OCI-LY3 (cell line): ENCODE data around the gene PAF1.
A peak's percentile ranks its signal among the peaks of the same experiment; 100 is the strongest.

ENCODE experiments used
- H2AFZ ChIP-seq: fragments of 200-600, 300-600 bp; shearing (Covaris generic); 2 replicates; pipeline ENCODE4 v1.6.0; 2014; ENCODE audit warnings: antibody characterized with exemption, low read depth, low read length
- H3K27ac ChIP-seq: fragments of 200-600, 300-600 bp; sonication (generic); 2 replicates; pipeline ENCODE4 v1.5.1; 2014; ENCODE audit warnings: mild to moderate bottlenecking, low read length, moderate library complexity, mixed read lengths
- H3K27me3 ChIP-seq: fragments of 200-600, 300-600 bp; sonication (generic); 2 replicates; pipeline ENCODE4 v1.6.1; 2014; ENCODE audit warnings: low read depth, low read length, mixed read lengths
- H3K36me3 ChIP-seq: fragments of 200-600, 300-600 bp; sonication (generic); replicated peaks from 2 replicates; pipeline ENCODE3; 2014; ENCODE audit warnings: low read depth, low read length, mixed read lengths
- H3K4me1 ChIP-seq: fragments of 300-600, 200-600 bp; sonication (generic); 2 replicates; pipeline ENCODE4 v1.6.1; 2014; ENCODE audit warnings: low read length, mixed read lengths
- H3K4me2 ChIP-seq: fragments of 200-600, 300-600 bp; sonication (generic); 2 replicates; pipeline ENCODE4 v1.6.1; 2014; ENCODE audit warnings: low read length, mixed read lengths
- H3K4me3 ChIP-seq: fragments of 300-600, 200-600 bp; sonication (generic); 2 replicates; pipeline ENCODE4 v1.5.1; 2014; ENCODE audit warnings: antibody characterized with exemption, mild to moderate bottlenecking, low read length, moderate library complexity
- H3K79me2 ChIP-seq: fragments of 300-600, 200-600 bp; shearing (Covaris generic); 2 replicates; pipeline ENCODE4 v1.6.1; 2014; ENCODE audit warnings: mild to moderate bottlenecking, low read length, mixed read lengths
- H3K9ac ChIP-seq: fragments of 300-600, 200-600 bp; shearing (Covaris generic); 2 replicates; pipeline ENCODE4 v1.6.0; 2014; ENCODE audit warnings: mild to moderate bottlenecking, low read length, moderate library complexity
- H3K9me3 ChIP-seq: fragments of 200-600, 300-600 bp; shearing (Covaris generic); 2 replicates; pipeline ENCODE4 v1.6.1; 2014; ENCODE audit warnings: low read length, mixed read lengths; ENCODE audit not compliant: insufficient read depth
- H4K20me1 ChIP-seq: fragments of 200-600, 300-600 bp; sonication (generic); 2 replicates; pipeline ENCODE4 v1.6.1; 2016; ENCODE audit warnings: low read length, mixed read lengths; ENCODE audit not compliant: insufficient read depth
- CTCF ChIP-seq: fragments of 200-600, 300-600 bp; sonication (generic); IDR thresholded peaks from 2 replicates; pipeline ENCODE4 v1.5.1; 2014; ENCODE audit warnings: antibody characterized with exemption, low read length, low read depth
- EZH2phosphoT487 ChIP-seq: fragments of 200-600 bp; shearing (Covaris generic); IDR thresholded peaks from 2 replicates; pipeline ENCODE4 v1.6.1; 2018; ENCODE audit warnings: antibody characterized with exemption, mixed run types, low read depth

The PAF1 gene

GRCh38 chr19:39413272-39413910 lies 22.5 kb upstream of the PAF1 start:
- no peaks in the 10 kb centered on the region for H3K9me3 ChIP-seq
- peaks cover 26% of the 10 kb centered on the region for H3K36me3 ChIP-seq
- TF ChIP-seq CTCF: no peak
- TF ChIP-seq EZH2phosphoT487: no peak
- peak overlapping the region; percentile 80 for H3K4me2 ChIP-seq
- H3K79me2 ChIP-seq: peaks cover 38% of the 10 kb centered on the region
- peaks cover 28% of the 10 kb centered on the region for H3K4me1 ChIP-seq
- no peaks in the 10 kb centered on the region for H3K27me3 ChIP-seq
- H2AFZ ChIP-seq: peak overlapping the region; percentile 62
- H4K20me1 ChIP-seq: peaks cover 12% of the 10 kb centered on the region
- peak overlapping the region; percentile 81 for H3K27ac ChIP-seq
- H3K4me3 ChIP-seq: peak overlapping the region; percentile 95
- H3K9ac ChIP-seq: peak overlapping the region; percentile 100

- TF ChIP-seq CTCF (no peak; the same call in 1 of the 2 replicates), EZH2phosphoT487 (no peak)
- Histone ChIP-seq H3K27me3 (no peaks in the 10 kb centered on the region), H2AFZ (peak overlapping the region; percentile 62), H3K4me1 (peaks cover 28% of the 10 kb centered on the region), H3K4me2 (peak overlapping the region; percentile 80), H3K27ac (peak overlapping the region; percentile 81), H3K9ac (peak overlapping the region; percentile 100), H3K36me3 (peaks cover 29% of the 10 kb centered on the region), H3K79me2 (peaks cover 43% of the 10 kb centered on the region), H3K4me3 (peak overlapping the region; percentile 95), H3K9me3 (no peaks in the 10 kb centered on the region), H4K20me1 (peaks cover 17% of the 10 kb centered on the region)
These were observed 22.0 kb upstream of the PAF1 start for GRCh38 chr19:39412867-39413271.

- Histone ChIP-seq H3K27ac (peak within 1 kb of the TSS; percentile 93), H4K20me1 (peaks cover 23% of the 10 kb centered on the region), H2AFZ (peak within 1 kb of the TSS; percentile 62), H3K4me3 (peak within 1 kb of the TSS; percentile 95), H3K36me3 (peaks cover 34% of the 10 kb centered on the region), H3K79me2 (peaks cover 49% of the 10 kb centered on the region), H3K27me3 (no peaks in the 10 kb centered on the region), H3K4me1 (peaks cover 28% of the 10 kb centered on the region), H3K9me3 (no peaks in the 10 kb centered on the region), H3K9ac (peak within 1 kb of the TSS; percentile 100), H3K4me2 (peak within 1 kb of the TSS; percentile 96)
- peak; percentile 93 for TF ChIP-seq CTCF
- no peak for TF ChIP-seq EZH2phosphoT487
These were observed 21.4 kb upstream of the PAF1 start, which contains the start of gene PLEKHG2 for GRCh38 chr19:39412100-39412866. Gene PLEKHG2, plus strand, starts transcription at chr19:39412669. Its CDS starts 1,418 bp downstream, at chr19:39414087.

GRCh38 chr19:39411832-39412099 lies 20.9 kb upstream of the PAF1 start:
- Histone ChIP-seq H3K27ac (peak overlapping the region; percentile 93), H3K4me1 (peaks cover 28% of the 10 kb centered on the region), H3K27me3 (no peaks in the 10 kb centered on the region), H3K4me3 (peak overlapping the region; percentile 88), H3K4me2 (peak overlapping the region; percentile 96), H3K9me3 (no peaks in the 10 kb centered on the region), H3K79me2 (peaks cover 54% of the 10 kb centered on the region), H3K9ac (peak overlapping the region; percentile 97), H2AFZ (no peak overlapping the region), H3K36me3 (peaks cover 39% of the 10 kb centered on the region), H4K20me1 (peaks cover 25% of the 10 kb centered on the region)
- TF ChIP-seq EZH2phosphoT487: no peak
- TF ChIP-seq CTCF: peak; percentile 99
